IPS-18c (cell line): Measurements from ENCODE around the gene AURKA.

Experiments used
- H3K4me3 ChIP-seq: 2 replicates; pipeline ENCODE4 v1.7.0; 2013; ENCODE audit warnings: low read depth, mild to moderate bottlenecking, low read length, moderate library complexity; ENCODE audit not compliant: insufficient read depth
- H3K9me3 ChIP-seq: one replicate; pipeline ENCODE4 v1.6.1; 2013; ENCODE audit warnings: mild to moderate bottlenecking, low read length, moderate library complexity; ENCODE audit not compliant: control insufficient read depth, insufficient read depth

The AURKA gene

GRCh38 chr20:56376331-56376730 lies 15.7 kb downstream of the AURKA start:
- no peaks in the 10 kb centered on the region for H3K9me3 ChIP-seq
- H3K4me3 ChIP-seq: no peak overlapping the region

DNA sequence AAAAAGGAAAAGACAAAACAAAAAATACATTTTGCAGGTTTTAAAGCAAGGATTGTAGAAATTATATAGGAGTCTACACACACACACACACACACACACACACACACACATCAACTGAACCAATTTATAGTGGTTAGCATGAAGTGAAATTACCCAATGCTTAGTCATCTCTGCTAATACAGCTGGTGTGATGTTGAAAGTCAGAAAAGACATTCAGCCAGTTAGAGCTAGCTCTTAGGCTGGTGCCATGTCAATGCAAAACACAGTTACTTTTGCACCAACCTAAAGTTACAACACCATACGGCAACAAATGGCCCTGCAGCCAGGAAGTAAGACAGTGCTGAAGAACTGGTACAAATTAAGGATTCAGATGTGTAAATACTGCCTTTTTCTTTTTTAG lies 18.1 kb downstream of the AURKA start:
- no peak overlapping the region for H3K4me3 ChIP-seq
- H3K9me3 ChIP-seq: no peaks in the 10 kb centered on the region

DNA sequence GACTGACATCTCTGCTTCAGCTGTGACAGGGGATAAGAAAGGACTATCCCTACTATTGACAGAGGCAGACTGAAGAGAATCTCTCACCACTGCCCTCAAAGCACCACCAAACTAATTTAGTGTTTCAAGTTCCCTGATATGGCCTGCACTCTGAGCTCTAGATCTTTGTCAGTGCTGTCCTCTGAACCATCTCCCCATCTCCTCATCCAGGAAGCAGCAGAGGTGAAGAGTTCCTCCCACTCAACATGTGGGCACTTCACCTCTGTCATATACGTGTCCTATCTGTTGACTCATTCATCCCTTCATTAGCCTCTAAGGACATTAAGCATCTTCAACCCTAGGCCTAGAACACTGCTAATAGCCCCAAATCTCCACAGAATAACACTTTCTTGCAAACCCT lies 19.2 kb downstream of the AURKA start:
- H3K4me3 ChIP-seq: no peak overlapping the region
- H3K9me3 ChIP-seq: no peaks in the 10 kb centered on the region

DNA sequence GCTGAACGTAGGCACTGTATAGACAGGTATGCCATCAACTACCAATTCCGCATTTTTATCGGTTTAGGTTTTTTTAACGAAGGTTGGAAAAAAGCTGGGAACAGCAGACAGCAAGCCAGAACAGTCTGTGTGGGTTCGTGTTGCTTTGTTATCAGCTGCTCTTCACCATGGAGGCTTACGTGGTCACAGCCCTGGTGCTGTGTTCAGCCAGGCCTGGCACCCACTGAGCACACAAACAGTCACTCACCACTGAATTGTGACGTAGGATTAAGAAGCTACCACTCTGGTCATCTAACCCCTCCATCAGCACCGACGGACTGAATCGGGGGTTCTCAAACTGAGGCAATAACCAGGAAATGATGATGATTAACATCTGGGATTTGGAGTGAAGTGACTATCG lies 20.0 kb downstream of the AURKA start:
- Histone ChIP-seq H3K4me3 (no peak overlapping the region), H3K9me3 (no peaks in the 10 kb centered on the region)

GRCh38 chr20:56369179-56369578 lies 22.8 kb downstream of the AURKA start:
- Histone ChIP-seq H3K9me3 (no peaks in the 10 kb centered on the region), H3K4me3 (no peak overlapping the region)

DNA sequence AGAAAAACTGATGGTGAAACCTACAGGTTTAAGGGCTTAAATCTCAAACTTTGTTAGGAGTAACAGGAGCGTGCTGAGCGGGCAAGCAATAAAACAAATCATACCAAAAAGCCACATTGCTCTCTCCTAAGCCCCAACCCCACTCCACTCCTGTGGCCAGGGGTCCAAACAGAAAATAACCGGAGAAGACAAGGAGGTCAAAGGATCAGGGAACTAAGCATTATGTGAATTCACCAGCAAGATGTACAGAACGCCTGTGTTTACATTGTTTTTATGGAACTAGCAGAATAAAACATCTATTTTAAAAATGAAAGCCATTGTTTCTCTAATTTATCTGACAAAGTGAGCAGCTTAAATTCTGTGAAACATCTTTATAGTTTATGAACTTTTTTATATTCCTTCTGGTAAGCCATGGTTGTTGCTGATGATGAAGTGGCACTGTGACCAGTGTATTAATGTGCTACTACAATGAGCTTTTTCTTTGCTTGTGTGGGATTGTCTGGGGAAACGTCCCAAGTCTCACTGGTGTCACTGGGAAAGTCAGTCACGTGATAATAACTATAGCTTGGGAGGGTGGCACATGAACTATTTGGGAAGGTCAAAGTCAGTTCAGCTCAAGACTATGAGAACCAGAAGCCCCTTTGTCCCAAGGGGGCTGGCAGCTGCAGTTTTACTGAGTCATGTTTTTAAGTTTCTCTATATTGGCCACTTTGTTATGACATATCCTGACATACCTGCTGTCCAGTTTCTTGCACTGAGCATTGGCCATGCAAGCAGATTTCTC lies 23.5 kb downstream of the AURKA start:
- Histone ChIP-seq H3K9me3 (no peaks in the 10 kb centered on the region), H3K4me3 (no peak overlapping the region)

DNA sequence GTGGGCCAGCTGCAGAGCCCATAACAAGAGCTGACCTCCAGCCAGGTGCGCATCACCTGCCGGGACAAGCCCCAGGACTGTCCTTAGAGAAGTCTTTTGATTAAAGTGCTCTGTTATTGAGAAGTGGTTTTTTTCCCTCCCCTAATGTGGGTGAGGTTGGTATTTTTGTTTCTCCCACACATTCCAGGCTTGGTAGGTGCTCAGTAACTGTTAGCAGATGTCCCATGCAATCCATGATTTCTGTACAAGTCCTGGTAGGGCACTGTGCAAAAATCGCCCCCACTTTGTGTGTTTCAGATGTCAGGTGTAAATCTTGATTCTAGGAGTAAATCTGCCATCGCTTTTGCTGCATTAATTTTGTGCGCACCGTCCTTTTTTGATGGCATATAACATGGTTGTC lies 28.5 kb downstream of the AURKA start:
- no peak overlapping the region for H3K4me3 ChIP-seq
- no peaks in the 10 kb centered on the region for H3K9me3 ChIP-seq

DNA sequence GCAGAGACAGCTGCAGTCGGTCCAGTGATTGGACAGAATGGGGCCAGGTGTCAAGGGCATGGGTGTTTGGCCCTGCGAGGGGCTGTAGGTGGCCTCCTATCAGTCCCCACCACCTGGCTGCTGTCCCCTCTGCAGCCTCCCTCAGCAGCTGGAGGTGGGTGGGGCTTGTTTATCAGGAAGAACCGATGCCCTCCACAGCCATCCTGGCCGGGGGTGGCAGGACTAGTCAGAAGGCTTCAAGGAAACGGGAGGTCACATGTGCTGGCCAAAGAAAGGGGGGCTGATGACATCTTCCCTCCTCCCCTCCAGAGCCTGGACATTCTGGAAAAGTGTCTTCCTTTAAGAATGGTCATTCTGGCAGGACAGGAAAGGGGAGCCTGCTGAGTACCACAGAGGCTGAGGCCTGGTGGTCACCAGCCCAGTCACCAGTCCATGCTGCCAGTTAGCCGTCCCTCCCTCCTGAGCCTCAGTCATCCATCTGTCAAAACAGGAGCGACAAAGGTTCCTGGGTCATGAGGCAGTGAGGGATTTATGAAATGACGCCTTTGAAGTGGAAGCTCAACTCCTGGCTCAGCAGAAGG lies 29.1 kb downstream of the AURKA start:
- Histone ChIP-seq H3K9me3 (no peaks in the 10 kb centered on the region), H3K4me3 (no peak overlapping the region)

GRCh38 chr20:56361900-56362299 lies 30.1 kb downstream of the AURKA start:
- Histone ChIP-seq H3K4me3 (no peak overlapping the region), H3K9me3 (no peaks in the 10 kb centered on the region)

DNA sequence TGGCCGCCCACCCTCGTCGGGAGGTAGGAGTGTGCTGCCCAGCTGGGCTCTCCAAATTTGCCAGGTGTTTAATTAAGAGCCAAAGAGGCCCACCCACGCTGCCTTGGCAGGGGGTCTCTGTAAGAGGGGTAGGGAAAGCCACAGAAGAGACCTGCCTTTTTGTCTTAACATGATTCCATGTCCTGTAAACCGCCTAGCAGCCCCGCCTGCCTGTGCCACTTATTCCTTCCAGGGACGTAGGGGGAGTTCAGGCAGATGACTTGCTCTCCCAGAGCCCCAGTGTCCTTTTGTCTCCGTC lies 31.2 kb downstream of the AURKA start:
- H3K9me3 ChIP-seq: no peaks in the 10 kb centered on the region
- H3K4me3 ChIP-seq: no peak overlapping the region; the same call in 1 of the 2 replicates

- no peaks in the 10 kb centered on the region for H3K9me3 ChIP-seq
- peak overlapping the region; percentile 81; the same call in 1 of the 2 replicates for H3K4me3 ChIP-seq
Observed at GRCh38 chr20:56360133-56360907, 31.7 kb downstream of the AURKA start.

GRCh38 chr20:56359212-56360132 lies 32.5 kb downstream of the AURKA start:
- H3K9me3 ChIP-seq: no peaks in the 10 kb centered on the region
- H3K4me3 ChIP-seq: peak overlapping the region; percentile 81

DNA sequence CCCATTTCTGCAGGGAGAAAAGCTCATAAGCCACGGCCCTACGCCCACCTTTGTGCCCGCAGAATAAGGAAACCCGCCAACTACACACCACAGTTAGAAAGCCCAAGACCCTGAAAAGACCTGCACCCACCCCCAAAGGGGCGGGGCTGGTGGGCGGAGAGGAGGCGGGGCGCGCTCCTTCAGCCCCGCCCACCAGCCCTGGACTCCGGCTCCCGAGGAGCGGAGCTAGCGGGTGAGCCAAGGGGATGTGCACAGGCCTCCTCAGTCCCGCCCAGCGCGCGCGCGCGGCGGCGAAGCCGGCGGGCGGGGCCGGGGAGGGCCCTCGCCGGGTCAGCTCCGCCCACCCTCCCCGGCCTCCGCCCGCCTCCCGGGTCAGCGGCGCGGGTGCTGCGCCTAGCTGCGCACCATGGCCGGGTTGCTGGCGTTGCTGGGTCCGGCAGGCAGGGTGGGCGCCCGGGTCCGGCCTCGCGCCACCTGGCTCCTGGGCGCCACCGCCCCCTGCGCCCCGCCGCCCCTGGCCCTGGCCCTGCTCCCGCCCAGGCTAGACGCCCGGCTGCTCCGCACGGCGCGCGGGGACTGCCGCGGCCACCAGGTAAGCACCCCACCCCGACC lies 33.3 kb downstream of the AURKA start, which contains the start of gene FAM210B:
FAM210B (plus strand) TSS at position 375 of the 612 bp plus-strand sequence; CDS start at position 407, 32 bp downstream.
- H3K9me3 ChIP-seq: no peaks in the 10 kb centered on the region
- peak within 1 kb of the TSS; percentile 81 for H3K4me3 ChIP-seq

GRCh38 chr20:56358070-56358469 lies 33.9 kb downstream of the AURKA start:
- Histone ChIP-seq H3K9me3 (no peaks in the 10 kb centered on the region), H3K4me3 (no peak overlapping the region)

GRCh38 chr20:56353356-56353755 lies 38.7 kb downstream of the AURKA start:
- no peak overlapping the region for H3K4me3 ChIP-seq
- H3K9me3 ChIP-seq: no peaks in the 10 kb centered on the region

DNA sequence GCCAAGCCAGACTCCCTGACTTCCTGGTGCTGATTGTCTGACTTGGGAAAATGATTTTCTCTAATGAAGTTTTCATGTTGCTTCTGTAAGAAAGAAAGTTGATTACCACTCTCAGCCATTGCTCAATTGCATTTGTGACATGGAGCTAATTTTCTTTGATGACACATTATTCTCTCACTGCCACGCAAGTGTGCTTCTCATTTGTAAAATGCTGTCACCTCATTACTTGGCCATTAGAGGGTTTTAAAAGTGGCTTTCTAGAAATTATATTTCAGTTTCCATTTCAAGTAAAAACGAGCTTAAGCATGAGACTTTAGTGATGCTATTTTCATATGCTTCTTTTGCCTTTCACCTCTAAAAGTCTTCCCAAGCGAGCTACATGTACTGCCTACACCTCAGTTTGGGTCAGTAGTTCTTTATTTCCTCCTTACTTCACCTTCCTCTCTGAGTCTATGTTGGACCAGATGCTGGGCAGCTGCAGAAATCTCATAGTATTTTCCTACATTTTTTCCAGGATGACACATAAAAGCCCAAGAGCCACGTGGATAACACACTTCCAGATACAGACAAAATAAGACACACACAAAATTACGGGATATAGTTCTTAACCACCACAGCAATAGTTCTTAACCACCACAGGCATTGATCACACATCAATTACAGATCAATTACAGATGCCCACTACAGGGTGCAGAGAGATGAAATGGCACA lies 39.5 kb downstream of the AURKA start:
- no peaks in the 10 kb centered on the region for H3K9me3 ChIP-seq
- no peak overlapping the region for H3K4me3 ChIP-seq
